Cortex of kidney (tissue), 1 donor: ENCODE data around the gene TOB1.

Experiments
- DNase-seq: peaks from one replicate; lab custom pipeline; 2025; lab: John Stamatoyannopoulos, UW

The TOB1 gene

DNA sequence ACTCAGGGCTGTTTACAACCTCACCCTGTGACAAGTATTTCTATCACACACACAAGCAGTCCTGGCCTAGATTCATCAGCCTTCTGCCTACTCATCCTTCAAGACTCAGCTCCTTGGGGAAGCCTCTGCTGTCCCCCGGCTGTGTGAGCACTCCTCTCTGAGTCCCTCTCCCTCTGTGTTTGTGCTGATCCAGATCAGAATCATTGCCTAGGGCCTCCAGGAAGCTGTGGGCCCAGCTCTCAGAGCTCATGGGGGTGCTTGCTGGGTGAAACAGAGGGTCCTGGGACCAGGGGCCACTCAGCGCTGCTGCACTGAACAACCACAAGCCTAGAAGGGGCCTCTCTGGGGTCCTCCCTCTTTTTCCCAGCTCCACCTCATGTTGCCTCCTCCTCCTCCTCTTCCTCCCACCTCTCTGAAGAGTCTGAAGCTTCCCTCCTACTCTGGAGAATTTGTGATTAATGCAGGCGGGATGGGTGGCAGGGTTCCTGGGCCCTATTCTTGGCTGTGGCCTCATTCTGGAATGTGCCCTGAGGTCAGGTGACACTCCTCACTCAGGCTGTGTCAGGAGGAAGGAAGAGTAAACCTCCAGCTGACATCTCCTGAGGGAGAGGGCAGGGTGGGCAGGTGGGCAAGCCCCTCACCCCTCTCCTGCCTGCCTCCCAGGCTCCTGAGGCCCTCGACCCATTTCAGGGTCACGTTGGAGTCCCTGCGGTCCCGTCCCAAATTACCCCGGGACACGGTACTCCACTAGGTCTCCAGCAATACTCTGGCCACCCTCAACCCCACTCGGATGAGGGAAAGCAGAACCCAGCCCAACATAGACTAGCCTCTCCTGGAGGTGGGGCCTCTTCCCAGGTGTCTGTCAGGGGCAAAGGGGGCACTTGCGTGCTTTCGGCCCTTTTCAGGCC lies 20.7 kb downstream of the TOB1 start:
- no peak for DNase-seq

DNA sequence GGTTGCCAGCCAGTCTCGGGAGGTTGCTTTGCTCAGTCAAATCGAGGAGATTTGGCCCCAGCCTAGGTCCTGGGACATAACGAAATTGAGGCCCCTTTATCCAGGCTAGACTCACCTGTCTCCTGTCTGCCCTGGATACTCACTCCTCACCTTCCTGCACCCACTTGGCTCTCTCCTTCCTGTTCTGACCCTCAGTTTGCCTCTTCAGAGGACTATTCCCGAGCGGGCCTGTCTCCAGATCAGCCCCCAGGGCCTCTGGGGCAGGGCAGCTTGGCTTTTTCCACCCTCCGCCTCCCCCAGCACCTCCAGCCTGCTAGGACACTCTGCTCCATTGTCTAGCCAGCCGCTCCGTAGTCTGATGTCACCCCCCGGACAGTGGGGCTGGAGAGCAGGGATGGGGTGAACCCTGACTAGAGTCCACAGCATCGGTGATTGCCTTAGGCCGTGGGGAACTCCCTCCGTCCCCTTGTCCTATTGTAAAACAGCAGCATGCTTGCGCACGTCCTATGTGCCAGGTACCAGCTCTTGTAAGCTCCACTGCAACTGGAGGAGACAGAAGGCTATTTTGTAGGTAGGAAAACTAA lies 21.9 kb downstream of the TOB1 start:
- DNase-seq = no peak

DNA sequence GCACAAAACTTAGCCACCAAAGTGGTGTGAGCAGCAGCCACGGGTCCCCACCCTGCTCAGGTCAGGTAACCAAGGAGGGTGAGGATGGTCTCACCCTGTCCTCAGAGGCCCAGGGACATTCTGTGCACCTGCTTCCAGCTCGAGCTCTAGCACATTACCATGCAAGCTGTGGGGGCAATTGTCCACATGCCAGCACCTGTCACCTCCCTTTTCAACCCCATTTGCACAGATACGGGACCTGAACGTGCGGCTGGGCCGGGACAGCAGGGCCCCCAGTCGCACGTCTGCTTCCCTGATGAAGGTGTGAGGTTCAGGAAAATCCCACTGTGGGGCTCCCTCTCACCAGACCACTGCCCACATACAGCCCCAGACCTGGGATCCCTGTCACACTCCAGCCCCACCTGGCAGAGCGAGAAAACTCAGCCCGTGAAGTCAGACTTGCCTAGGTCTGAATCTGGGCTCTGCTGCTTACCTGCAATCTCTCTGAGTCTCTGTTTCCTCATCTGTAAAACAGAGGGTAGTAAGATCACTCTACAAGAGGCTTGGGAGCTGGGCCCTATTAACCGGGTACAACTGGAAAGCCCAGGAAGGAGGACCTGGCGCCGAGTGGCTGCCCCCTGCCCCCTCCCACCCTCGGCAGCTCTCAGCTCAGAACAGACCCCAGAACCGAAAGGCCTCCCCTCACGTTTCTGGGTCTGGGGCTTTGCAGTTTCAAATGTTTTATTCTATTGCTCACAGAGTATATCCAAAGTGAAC lies 22.8 kb downstream of the TOB1 start:
- DNase-seq = no peak

DNA sequence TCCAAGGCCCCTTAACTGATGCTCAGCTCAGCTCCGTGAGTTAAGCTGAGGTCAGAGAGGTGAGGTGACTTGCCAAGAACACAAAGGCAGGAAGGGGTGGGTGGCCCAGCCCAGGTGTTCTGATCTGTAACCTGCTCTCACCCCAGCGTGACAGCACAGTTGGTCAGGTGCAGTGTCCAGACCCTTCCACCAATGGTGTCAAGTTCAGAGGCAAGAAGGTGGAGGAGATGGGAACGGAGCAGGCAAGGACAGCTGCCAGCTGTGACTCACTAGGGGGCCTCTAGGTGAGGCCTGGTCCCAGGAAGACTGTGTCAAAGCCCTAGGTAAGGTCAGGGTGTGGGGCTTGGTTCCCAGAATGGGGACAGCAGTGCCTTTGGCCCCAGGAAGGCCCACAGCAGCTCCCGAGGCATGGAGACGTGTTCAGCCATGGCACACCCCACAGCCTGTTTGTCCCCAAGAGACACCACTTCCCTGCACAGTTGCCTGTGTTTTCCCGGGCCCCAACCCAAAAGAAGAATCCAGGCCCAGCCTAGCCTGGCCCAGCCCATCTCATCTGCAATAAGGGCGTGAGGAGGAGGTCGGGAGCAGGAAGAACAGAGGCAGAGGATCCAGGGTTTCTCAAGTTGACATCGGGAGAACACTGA lies 23.5 kb downstream of the TOB1 start:
- DNase-seq = no peak

DNA sequence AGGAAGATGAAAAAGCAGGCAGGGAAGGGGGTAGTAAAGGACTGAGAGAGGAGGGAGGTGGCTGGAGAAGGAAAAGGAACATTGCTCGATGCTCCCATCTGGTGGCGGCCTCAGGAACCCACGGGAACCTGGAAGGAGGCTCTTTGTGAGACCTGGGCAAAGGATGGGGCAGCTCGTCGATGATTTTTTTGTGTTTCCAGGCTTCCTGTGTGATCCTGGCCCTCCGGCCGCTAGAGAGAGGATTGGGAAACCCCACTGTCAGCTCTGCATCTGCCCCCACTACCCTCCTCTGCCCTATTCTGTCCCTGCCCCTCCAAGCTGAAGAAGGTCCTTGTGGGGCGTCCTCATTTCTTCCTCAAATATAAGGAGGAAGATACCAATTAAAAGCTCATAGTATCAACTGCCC lies 24.2 kb downstream of the TOB1 start:
- no peak for DNase-seq

DNA sequence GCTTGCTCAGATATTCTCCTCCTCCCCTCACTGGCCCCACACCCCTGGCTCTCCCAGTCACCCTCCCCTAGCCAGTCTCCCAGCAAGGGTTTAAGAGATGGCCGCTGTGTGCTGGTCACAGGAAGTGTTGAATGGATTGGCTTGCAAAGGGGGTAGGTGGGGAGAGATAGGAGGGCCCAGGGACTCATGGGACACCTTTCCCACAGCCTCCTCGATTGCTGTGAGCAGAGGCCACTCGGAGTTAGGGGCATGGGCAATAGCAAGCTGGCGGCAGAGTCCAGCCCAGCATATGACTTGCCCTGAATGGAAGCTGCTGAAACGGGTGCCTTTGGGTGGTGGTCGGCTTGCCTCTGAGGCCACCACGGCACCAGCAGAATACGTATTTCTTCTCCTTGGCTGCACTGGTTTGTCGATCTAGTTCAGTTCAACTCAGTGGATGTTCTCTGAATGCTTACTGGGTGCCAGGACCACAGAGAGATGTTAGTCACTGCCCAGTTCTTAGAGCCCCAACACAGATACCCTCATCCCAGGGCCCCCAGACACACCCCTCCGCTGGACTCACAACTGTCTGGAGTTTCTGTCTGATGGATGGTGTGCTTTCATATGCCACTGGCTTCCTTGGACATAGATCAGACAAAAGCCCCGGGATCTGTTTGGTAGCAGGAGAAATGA lies 24.7 kb downstream of the TOB1 start:
- no peak for DNase-seq

GRCh38 chr17:50840311-50840851 lies 25.8 kb downstream of the TOB1 start:
- no peak for DNase-seq

DNA sequence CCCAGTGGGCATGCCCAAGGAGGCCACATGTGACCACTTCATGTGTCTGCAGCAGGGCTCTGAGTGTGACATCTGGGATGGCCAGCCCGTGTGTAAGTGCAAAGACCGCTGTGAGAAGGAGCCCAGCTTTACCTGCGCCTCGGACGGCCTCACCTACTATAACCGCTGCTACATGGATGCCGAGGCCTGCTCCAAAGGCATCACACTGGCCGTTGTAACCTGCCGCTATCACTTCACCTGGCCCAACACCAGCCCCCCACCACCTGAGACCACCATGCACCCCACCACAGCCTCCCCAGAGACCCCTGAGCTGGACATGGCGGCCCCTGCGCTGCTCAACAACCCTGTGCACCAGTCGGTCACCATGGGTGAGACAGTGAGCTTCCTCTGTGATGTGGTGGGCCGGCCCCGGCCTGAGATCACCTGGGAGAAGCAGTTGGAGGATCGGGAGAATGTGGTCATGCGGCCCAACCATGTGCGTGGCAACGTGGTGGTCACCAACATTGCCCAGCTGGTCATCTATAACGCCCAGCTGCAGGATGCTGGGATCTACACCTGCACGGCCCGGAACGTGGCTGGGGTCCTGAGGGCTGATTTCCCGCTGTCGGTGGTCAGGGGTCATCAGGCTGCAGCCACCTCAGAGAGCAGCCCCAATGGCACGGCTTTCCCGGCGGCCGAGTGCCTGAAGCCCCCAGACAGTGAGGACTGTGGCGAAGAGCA lies 26.4 kb downstream of the TOB1 start:
- no peak for DNase-seq

GRCh38 chr17:50837980-50838954 lies 27.9 kb downstream of the TOB1 start:
- no peak for DNase-seq

GRCh38 chr17:50837286-50837979 lies 28.7 kb downstream of the TOB1 start:
- DNase-seq = no peak

- DNase-seq = no peak
These were observed 29.3 kb downstream of the TOB1 start for GRCh38 chr17:50836826-50837225.

DNA sequence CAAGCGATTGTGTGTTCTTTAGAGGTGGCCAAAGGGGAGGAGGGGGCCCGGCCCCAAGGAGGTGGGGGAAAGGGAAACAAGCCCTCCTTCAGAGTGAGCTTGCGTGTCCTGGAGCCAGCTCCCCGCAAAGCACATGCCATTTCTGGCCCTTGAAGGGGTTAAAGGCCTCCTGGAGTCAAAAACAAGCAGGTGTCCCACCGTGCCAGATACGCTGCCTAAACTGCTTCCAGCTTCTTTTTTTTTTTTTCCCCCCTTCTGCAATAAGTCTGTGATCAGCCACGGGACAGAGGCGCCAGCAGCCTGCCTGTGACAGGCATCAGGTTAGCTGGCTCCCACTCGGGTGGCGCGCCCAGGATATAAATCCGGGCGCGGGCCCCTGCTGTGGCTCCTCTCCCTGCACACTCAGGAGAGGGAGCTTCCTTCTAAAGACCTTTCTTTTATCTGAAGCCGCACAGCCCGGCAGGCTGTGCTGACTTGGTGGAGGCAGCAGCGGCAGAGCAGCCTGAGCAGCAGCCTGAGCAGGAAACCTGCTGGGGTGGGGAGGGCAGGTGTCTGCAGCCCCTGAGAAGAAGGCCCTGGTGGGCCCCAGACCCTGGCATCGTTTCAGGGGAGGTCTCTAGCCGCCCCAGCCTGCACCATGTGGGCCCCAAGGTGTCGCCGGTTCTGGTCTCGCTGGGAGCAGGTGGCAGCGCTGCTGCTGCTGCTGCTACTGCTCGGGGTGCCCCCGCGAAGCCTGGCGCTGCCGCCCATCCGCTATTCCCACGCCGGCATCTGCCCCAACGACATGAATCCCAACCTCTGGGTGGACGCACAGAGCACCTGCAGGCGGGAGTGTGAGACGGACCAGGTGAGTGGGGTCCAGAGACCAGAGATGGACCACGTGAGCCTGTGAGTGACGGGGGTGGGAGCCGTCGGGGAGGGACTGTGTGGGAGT lies 30.6 kb downstream of the TOB1 start, which contains the start of gene WFIKKN2:
Gene WFIKKN2, plus strand, starts transcription at position 286 of the 934 bp plus-strand sequence. Its CDS starts 352 bp downstream, at position 638.
- no peak for DNase-seq

DNA sequence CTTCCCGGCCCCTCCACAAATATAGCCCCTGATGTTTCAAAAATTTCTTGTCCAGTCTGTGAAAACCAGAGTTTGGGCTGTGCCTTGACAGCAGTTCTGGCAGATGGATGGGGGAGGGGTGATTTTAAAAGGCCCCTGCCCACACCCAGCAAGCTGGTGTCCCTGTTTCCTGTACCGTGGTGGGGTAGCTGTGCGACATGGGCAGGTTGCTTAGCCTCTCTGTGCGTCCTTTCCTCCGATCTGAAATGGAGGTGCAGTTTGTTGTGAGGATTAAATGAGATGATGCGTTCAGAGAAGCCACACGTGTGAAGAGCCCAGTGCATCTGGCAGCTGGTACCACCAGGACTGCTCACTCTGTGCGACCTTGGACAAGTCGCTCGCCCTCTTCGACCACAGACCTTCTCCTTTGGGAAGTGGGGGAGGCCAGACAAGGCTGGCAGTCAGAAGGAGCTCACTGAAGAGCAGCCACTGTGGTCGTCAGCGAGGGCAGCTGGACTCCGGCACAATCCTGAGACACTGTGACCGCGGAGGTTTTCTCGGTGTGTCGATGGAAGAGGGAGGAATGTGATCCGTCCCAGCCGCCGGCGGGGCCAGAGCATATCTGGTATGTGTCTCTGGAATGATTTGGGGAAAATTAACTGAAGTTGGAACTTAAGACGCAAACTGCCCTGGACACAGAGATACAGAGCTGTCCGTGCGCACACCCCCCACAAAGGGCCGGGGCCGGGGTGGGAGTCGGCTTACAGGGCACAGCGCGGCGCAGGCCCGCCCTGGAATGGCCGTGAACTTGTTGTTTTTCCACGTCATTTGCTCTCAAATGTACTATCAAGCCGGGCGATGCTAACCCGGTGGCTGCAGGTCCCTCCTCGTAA lies 31.5 kb downstream of the TOB1 start:
- DNase-seq = no peak

- DNase-seq = no peak
These were observed 32.4 kb downstream of the TOB1 start for GRCh38 chr17:50833510-50834428.

DNA sequence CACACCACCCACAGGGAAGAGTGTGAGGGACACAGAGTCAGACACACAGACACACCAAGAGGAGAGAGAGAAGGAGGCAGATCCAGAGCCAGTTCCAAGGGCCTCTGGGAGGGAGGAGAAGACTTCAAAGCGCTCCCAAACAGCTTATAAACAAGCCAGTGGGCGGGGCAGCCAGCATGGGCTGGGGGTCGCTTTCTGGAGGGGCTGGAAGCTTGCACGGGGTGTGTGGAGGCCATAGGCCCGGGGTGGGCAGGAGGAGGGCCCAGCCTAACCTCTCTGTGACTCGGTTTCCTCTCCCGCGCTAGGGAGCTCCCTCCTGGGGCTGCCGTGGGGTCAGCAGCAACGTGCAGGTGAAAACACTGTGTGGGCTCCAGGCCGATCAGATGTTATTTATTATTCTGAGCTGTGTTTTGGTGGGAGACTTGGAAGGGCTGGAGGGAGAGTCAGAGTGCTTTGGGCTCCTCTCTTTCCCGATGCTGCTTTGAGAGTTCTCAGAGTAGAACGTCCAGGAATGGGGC lies 33.2 kb downstream of the TOB1 start:
- no peak for DNase-seq
